K562 (cell line): ENCODE results near the gene SMAD1. TPM values are rescaled to one million over a fixed set of nuclear protein-coding genes. Genes with fewer than 3 reads are reported as not detected.
A peak's percentile ranks its signal among the peaks of the same experiment; 100 is the strongest.

Experiments
- ATAC-seq: fragments of 200-7000 bp; cut with Tn5 transposase; 3 replicates; pipeline ENCODE4 v1.9.1; 2020; ENCODE audit warnings: moderate library complexity
- BruUV-seq: library from RNA; stranded (reverse); fragments of 400-500 nt; replicated peaks from 2 replicates; lab custom pipeline; 2021; lab: Mats Ljungman, UMichigan
- CTCF ChIA-PET: fragments of 300-600 bp; formaldehyde crosslinking; extraction: SDS; loops from one replicate; lab custom pipeline; 2021; ENCODE audit warnings: low intra/inter-chr PET ratio; lab: Yijun Ruan, JAX
- POLR2A ChIA-PET: fragments of 300-600, 350-650 bp; sonication (Branson Sonifier 250); formaldehyde crosslinking; extraction: SDS; loops from one replicate; lab custom pipeline; 2021; ENCODE audit warnings: antibody characterized with exemption, inconsistent platforms; lab: Yijun Ruan, JAX
- DNase-seq, 4 experiments: peaks; one replicate each; pipeline versions ENCODE4 v3.0.0 to v3.0.0-alpha.2; 2011 to 2018; ENCODE audit warnings: low spot score in 3 of 4, mixed read lengths in 3 of 4; ENCODE audit errors: extremely low read depth in 1 of 4
- FAIRE-seq: peaks from 2 replicates; lab custom pipeline; 2011; peaks lifted over from hg19 to GRCh38; lab: Jason Lieb, UNC
- H2AFZ ChIP-seq: 2 replicates; pipeline ENCODE4 v1.6.0; 2011; ENCODE audit warnings: low read depth, low read length, control low read depth, inconsistent platforms
- H3K27ac ChIP-seq: fragments of 200-600 bp; 3 replicates; pipeline ENCODE4 v1.8.0; 2011; ENCODE audit warnings: low read depth, mild to moderate bottlenecking, control low read depth, inconsistent platforms, low read length, moderate library complexity, mixed read lengths; ENCODE audit errors: extremely low read depth
- H3K27me3 ChIP-seq, 2 experiments: fragments of 300-600 bp in 1 of 2; 2 replicates in 1 of 2; 3 replicates in 1 of 2; pipeline versions ENCODE4 v1.6.0 to v1.8.0; 2011; ENCODE audit warnings: inconsistent platforms in 2 of 2, low read length in 2 of 2, mild to moderate bottlenecking in 1 of 2, mixed read lengths in 1 of 2, moderate library complexity in 1 of 2; ENCODE audit not compliant: control insufficient read depth in 2 of 2, insufficient read depth in 2 of 2
- H3K36me3 ChIP-seq: fragments of 300-600 bp; 3 replicates; pipeline ENCODE4 v1.8.0; 2011; ENCODE audit warnings: mild to moderate bottlenecking, low read length, inconsistent platforms; ENCODE audit not compliant: control insufficient read depth, insufficient read depth
- H3K4me1 ChIP-seq, 2 experiments: fragments of 200-600 bp in 1 of 2; replicated peaks in 1 of 2; 2 replicates in 1 of 2; 3 replicates in 1 of 2; pipeline versions ENCODE4 v1.5.1 to v1.8.0; 2011; ENCODE audit warnings: inconsistent platforms in 2 of 2, low read length in 2 of 2, mild to moderate bottlenecking in 1 of 2, mixed read lengths in 1 of 2, moderate library complexity in 1 of 2; ENCODE audit not compliant: control insufficient read depth in 2 of 2, insufficient read depth in 2 of 2
- H3K4me2 ChIP-seq: 2 replicates; pipeline ENCODE4 v1.6.1; 2011; ENCODE audit warnings: low read length, control low read depth, inconsistent platforms, mixed read lengths; ENCODE audit not compliant: insufficient read depth
- H3K4me3 ChIP-seq: fragments of 200-600 bp; sonication (generic), shearing (Covaris generic); 2 replicates; pipeline ENCODE4 v1.5.1; 2016; ENCODE audit warnings: control low read depth, inconsistent platforms
- H3K79me2 ChIP-seq: fragments of 200-600 bp; 3 replicates; pipeline ENCODE4 v1.8.0; 2011; ENCODE audit warnings: low read length, inconsistent platforms; ENCODE audit not compliant: control insufficient read depth, insufficient read depth
- H3K9ac ChIP-seq, 2 experiments: 2 replicates each; pipeline versions ENCODE4 v1.6.0 to v1.6.1; 2011; ENCODE audit warnings: low read depth in 2 of 2, low read length in 2 of 2, control low read depth in 1 of 2, inconsistent platforms in 1 of 2, mild to moderate bottlenecking in 1 of 2, mixed read lengths in 1 of 2; ENCODE audit not compliant: insufficient read depth in 1 of 2
- H3K9me1 ChIP-seq: one replicate; pipeline ENCODE4 v1.6.0; 2011; ENCODE audit warnings: inconsistent platforms, mild to moderate bottlenecking, low read length, moderate library complexity; ENCODE audit not compliant: control insufficient read depth, insufficient read depth
- H3K9me3 ChIP-seq: replicated peaks from 2 replicates; pipeline ENCODE4 v1.5.1; 2011; ENCODE audit warnings: low read depth, low read length, inconsistent platforms; ENCODE audit not compliant: control insufficient read depth, insufficient read depth
- H4K20me1 ChIP-seq: replicated peaks from 2 replicates; pipeline ENCODE4 v1.6.1; 2011; ENCODE audit warnings: low read length, inconsistent platforms, mixed read lengths; ENCODE audit not compliant: control insufficient read depth, insufficient read depth
- ARID1B ChIP-seq: fragments of 450-650 bp; IDR thresholded peaks from 2 replicates; pipeline ENCODE4 v1.6.1; 2016; ENCODE audit warnings: antibody characterized with exemption, mild to moderate bottlenecking, inconsistent platforms
- CBFA2T2 ChIP-seq: fragments of 450-650 bp; conservative IDR thresholded peaks from 2 replicates; pipeline ENCODE4 v1.6.1; 2017; ENCODE audit warnings: mild to moderate bottlenecking
- CBFA2T3 ChIP-seq: fragments of 450-650 bp; IDR thresholded peaks from 2 replicates; pipeline ENCODE4 v1.6.1; 2017
- FIP1L1 ChIP-seq: fragments of 200-400 bp; formaldehyde crosslinking; IDR thresholded peaks from 2 replicates; pipeline ENCODE4 v1.6.1; 2018; ENCODE audit warnings: mild to moderate bottlenecking, low read depth, low read length; ENCODE audit not compliant: poor library complexity, severe bottlenecking
- MIER1 ChIP-seq: fragments of 450-650 bp; IDR thresholded peaks from 2 replicates; pipeline ENCODE4 v1.6.1; 2016; ENCODE audit warnings: antibody characterized with exemption, mild to moderate bottlenecking, low read depth
- NCOR1 ChIP-seq: fragments of 450-650 bp; IDR thresholded peaks from 2 replicates; pipeline ENCODE4 v1.6.1; 2016; ENCODE audit warnings: mild to moderate bottlenecking, moderate library complexity
- POLR2AphosphoS2 ChIP-seq: IDR thresholded peaks from 2 replicates; pipeline ENCODE4 v1.6.1; 2012; ENCODE audit warnings: low read length, improper control_type of control experiment
- POLR3G ChIP-seq: IDR thresholded peaks from 2 replicates; pipeline ENCODE4 v1.6.1; 2011; ENCODE audit not compliant: insufficient read length, insufficient replicate concordance; ENCODE audit errors: extremely low read depth
- TAF7 ChIP-seq: fragments of 450-650 bp; IDR thresholded peaks from 2 replicates; pipeline ENCODE4 v1.6.1; 2016; ENCODE audit warnings: missing genetic modification characterization, missing compliant biosample characterization
- TAL1 ChIP-seq: fragments of 450-650 bp; IDR thresholded peaks from 2 replicates; pipeline ENCODE4 v1.6.1; 2016; ENCODE audit warnings: mild to moderate bottlenecking
- TCF3 ChIP-seq: sonication (generic); formaldehyde crosslinking; IDR thresholded peaks from 2 replicates; pipeline ENCODE4 v1.4.0; 2020; ENCODE audit warnings: mild to moderate bottlenecking, missing genetic modification reagents
- TEAD4 ChIP-seq, 2 experiments: sonication (generic) in 1 of 2; formaldehyde crosslinking in 1 of 2; IDR thresholded peaks; 2 replicates each; pipeline versions ENCODE4 v1.6.1 to v1.8.0; 2012 to 2022; ENCODE audit warnings: borderline replicate concordance in 1 of 2, inconsistent platforms in 1 of 2, low read length in 1 of 2, mild to moderate bottlenecking in 1 of 2, missing genetic modification reagents in 1 of 2
- ZNF347 ChIP-seq: fragments of 450-650 bp; formaldehyde crosslinking; IDR thresholded peaks from 2 replicates; pipeline ENCODE4 v1.4.0; 2020; ENCODE audit warnings: low read depth, mild to moderate bottlenecking, moderate library complexity
- ZNF655 ChIP-seq: fragments of 250-450 bp; sonication (Bioruptor Pico); IDR thresholded peaks from 2 replicates; pipeline ENCODE4 v1.5.0; 2021
- WGBS: fragments of 100-300 bp; shearing (Covaris generic); methylation state at CpG from one replicate; pipeline ENCODE4 v1.1.6; 2016; ENCODE audit warnings: low coverage, mixed read lengths; ENCODE audit not compliant: insufficient coverage; ENCODE audit errors: missing lambda C conversion rate; 5-methylcytosine and 5-hydroxymethylcytosine counted together
- in situ Hi-C: fragments of 300-500 bp; cut with MboI; formaldehyde crosslinking; loops from 4 replicates; pipeline ENCODE4 v1.15.0; 2018; ENCODE audit warnings: inconsistent platforms, mixed read lengths
- intact Hi-C: fragments of 100-400 bp; cut with micrococcal nuclease; formaldehyde crosslinking; loops from 2 replicates; pipeline ENCODE4 v1.14.2; 2022
- polyA plus RNA-seq, 8 experiments: library from polyadenylated mRNA; depleted of rRNA in 4 of 8; stranded (reverse) in 5 of 8; unstranded in 3 of 8; fragments of >200 nt; fragmentation: Nextera tagmentation in 2 of 8; fragmentation: Illumina TruSeq in 1 of 8; extraction: Ambion mirVana in 2 of 8; extraction: Trizol in 1 of 8; gene quantifications; 2 replicates each; pipeline versions ENCODE4 v1.2.1 to v1.2.3, GENCODE V29; 2011 to 2014; ENCODE audit warnings: inconsistent platforms in 1 of 8, missing spikeins in 1 of 8
- total RNA-seq, 7 experiments: library from RNA; depleted of rRNA in 6 of 7; stranded (reverse); fragments of >200 nt in 6 of 7; fragmentation: Illumina TruSeq in 2 of 7; extraction: Trizol in 2 of 7; gene quantifications; 2 replicates each; pipeline versions ENCODE4 v1.2.1 to v1.2.3, GENCODE V29; 2011 to 2021; ENCODE audit warnings: low replicate concordance in 1 of 7
- TF ChIP-seq, protein P1 (sequence below): fragments of 250-450 bp; sonication (Bioruptor Pico); IDR thresholded peaks from 2 replicates; pipeline ENCODE4 v1.9.0; 2021; ENCODE audit warnings: mild to moderate bottlenecking, inconsistent platforms

SMAD1 gene
- total and polyA plus RNA-seq, 9 of the 15 experiments (the other 6 are each of a cell fraction or from before 2014, with no cell fraction given): 0.05 to 0.54 (median 0.21) TPM; not detected in 3

DNA sequence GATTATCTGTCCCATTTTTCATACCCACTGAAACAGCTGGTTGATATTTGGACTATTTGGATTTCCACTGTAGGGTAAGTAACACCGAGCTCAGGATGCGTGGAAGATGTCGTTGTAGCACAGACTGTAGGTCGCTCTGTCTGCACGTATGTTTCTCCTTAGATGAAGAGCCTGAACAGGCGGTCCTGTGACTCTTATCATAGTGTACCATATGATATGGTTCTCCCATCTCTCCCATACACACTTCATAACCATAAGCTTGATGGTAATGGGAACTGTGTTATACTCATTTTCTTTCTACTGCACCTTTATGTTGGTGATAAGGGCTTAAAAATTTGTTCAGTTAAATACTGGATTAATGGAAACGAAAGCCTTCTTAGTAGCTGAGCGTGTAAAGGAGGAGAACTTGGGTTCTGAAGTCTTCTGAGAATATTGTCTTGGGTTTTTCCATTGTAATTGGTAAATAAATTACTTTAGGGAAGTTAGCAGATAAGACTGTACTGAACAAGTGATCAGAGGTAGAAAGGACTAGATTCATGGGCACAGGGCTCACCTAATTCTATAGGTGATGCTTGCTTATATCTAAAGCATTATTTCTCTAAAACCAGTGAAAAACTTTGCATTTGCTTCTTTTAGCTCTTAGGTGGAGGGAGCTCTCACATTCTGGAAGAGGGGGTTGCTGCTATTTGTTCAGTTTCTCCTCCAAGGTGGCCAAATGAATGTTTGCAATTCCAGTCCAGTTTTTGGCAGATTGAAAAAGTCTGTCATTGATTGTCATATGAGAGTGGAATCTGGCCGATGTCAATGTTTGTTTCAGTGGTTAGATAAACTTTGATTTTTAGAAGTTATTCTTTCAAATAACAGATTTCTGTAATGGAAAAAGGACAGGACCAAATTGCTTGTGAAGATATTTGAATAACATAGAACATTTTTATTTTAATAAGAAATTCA, 15.8 kb downstream of the SMAD1 start:
- H3K36me3 ChIP-seq: no peaks in the 10 kb centered on the region
- intact Hi-C loops (no loop called here), in situ Hi-C loops (no loop called here)
- ATAC-seq (no peak), DNase-seq (peak in 3 of 4 experiments; percentile 3 to 11 (median 9)), FAIRE-seq (no peak)
- H3K9me1 ChIP-seq: no peaks in the 10 kb centered on the region
- WGBS: 0% methylated on average over 9 of the region's 9 CpGs
- ChIA-PET CTCF (no interaction called here), POLR2A (interaction anchor here (0.6 kb wide), 1 partner anchor 33 kb away, joined by 3 read pairs; no protein-coding TSS in a partner anchor)
- no peak overlapping the region for H3K4me3 ChIP-seq
- TF ChIP-seq POLR3G: no peak
- no peak for TF ChIP-seq TAF7
- peak; percentile 57; the same call in 1 of the 2 replicates for TF ChIP-seq TAL1
- TF ChIP-seq NCOR1: 0 out of 2 replicates have a peak, but pooled peaks have one; percentile 15
- TF ChIP-seq MIER1: no peak
- peak; percentile 36; the same call in 1 of the 2 replicates for TF ChIP-seq CBFA2T2
- TF ChIP-seq ZNF655 (CRISPR knock-in tag): no peak
- peak; percentile 59 for TF ChIP-seq CBFA2T3
- TF ChIP-seq TCF3 (CRISPR knock-in tag): peak; percentile 68
- peak; percentile 50; the same call in 1 of the 2 replicates for TF ChIP-seq TEAD4 (IDR thresholded peaks at IDR 0.05; ENCODE audit: low read length)
- no peak for TF ChIP-seq TEAD4 (CRISPR knock-in tag; IDR thresholded peaks at IDR 0.05; ENCODE audit: borderline replicate concordance)
- no peak for TF ChIP-seq POLR2AphosphoS2
- no peak for TF ChIP-seq ZNF347 (CRISPR knock-in tag)
- TF ChIP-seq FIP1L1: no peak
- TF ChIP-seq, protein P1, sequence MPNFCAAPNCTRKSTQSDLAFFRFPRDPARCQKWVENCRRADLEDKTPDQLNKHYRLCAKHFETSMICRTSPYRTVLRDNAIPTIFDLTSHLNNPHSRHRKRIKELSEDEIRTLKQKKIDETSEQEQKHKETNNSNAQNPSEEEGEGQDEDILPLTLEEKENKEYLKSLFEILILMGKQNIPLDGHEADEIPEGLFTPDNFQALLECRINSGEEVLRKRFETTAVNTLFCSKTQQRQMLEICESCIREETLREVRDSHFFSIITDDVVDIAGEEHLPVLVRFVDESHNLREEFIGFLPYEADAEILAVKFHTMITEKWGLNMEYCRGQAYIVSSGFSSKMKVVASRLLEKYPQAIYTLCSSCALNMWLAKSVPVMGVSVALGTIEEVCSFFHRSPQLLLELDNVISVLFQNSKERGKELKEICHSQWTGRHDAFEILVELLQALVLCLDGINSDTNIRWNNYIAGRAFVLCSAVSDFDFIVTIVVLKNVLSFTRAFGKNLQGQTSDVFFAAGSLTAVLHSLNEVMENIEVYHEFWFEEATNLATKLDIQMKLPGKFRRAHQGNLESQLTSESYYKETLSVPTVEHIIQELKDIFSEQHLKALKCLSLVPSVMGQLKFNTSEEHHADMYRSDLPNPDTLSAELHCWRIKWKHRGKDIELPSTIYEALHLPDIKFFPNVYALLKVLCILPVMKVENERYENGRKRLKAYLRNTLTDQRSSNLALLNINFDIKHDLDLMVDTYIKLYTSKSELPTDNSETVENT (CRISPR knock-in tag): no peak
- peak; percentile 45; the same call in 1 of the 2 replicates for TF ChIP-seq ARID1B
- no peaks in the 10 kb centered on the region for H3K27me3 ChIP-seq
- H4K20me1 ChIP-seq: no peaks in the 10 kb centered on the region
- no peak overlapping the region for H3K9ac ChIP-seq
- no TSS peak for BruUV-seq
- no peak overlapping the region for H3K27ac ChIP-seq
- H2AFZ ChIP-seq: no peak overlapping the region
- H3K9me3 ChIP-seq: no peaks in the 10 kb centered on the region
- no peaks in the 10 kb centered on the region for H3K4me1 ChIP-seq
- H3K79me2 ChIP-seq: no peaks in the 10 kb centered on the region
- H3K4me2 ChIP-seq: no peak overlapping the region
